ENCODE results near the gene CFAP97D1.

Gene CFAP97D1

DNA sequence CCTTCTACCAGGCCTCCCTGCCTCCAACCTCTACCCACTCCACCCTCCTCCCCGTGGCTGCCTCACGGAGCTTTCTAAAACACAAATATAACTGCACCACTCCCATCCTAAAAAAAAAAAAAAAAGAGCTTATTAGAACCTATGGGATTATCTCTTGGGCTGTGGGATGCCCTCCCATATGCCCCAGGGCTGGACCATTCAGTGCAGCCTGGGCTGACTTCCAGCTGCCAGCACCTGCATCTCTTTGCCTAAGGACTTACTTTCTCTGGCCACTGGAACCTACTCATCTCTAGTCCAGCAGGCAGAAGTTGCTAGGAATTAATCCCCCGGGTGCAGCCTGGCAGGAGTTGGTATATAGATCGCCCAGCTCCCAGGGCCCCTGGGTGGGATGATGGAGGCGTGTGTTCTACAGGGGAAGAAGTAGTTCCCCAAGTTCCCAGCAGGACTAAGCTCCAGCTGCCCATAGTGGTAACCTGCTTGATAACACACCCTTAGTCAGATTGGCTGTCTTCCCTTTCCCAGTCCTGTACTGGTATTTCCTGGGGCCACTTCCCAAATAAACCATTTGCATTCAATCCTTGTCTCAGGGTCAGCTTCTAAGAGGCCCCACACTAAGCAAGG, 42.4 kb downstream of the CFAP97D1 start:
- FAIRE-seq (no peak), DNase-seq (ENCODE audit: insufficient read length, low spot score) (no peak)

DNA sequence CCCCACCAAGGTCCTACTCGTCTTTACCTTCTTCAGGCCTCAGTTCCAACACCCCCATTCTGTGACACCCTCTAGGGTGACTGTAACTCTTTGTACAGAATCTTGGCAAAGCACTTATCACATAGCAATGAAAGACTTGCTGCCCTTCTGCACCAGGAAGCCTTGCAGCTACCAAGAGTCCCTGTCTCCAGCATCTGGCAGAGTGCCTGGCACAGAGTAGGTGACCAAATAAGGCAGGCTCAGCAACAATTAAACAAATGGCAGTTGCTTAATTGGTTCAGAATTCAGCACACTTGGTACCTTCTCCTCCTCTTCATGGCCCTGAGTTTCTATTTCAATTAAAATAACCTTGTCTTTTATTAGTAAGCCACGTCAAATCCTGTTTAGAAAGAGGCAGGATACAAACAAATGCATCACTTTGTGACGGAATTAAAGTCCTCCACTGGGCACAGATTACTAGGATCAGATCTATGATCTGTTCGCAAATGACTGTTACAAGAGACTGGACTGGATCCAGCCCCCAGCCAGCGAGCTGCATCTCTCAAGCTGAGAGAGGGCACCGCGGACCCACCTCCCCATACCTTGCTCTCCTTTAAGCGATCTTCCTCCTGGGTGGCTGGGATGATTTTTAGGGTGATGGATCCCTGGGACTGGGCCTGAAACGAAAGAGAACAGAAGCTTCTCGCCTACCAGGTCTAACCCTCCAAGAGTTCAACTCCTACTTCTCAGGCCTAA, 43.3 kb downstream of the CFAP97D1 start:
- no peak for FAIRE-seq
- DNase-seq (ENCODE audit: insufficient read length, low spot score): no peak

DNA sequence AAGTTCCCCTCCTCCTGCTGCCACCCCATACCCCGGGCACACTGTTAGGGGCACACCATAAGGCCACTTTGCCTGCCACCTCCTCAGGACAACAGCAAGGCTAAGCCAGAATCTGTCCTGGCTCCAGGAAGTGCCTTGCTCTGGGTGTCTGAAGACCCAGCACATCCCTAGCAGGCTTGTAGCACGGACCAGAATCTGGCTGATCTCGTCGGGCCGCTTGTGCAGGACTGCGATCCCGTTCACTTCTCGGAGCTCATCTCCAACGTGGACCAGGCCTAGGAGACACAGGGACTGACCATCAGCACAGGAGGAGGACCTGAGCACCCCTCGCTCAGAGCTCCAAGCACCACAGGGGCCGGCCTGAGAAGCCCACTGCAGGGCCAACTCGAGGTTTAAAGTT, 45.3 kb downstream of the CFAP97D1 start:
- DNase-seq (ENCODE audit: insufficient read length, low spot score) (no peak), FAIRE-seq (no peak)

GRCh38 chr17:43826206-43826605, 46.0 kb downstream of the CFAP97D1 start:
- FAIRE-seq (no peak), DNase-seq (ENCODE audit: insufficient read length, low spot score) (no peak)

- DNase-seq (ENCODE audit: insufficient read length, low spot score) (no peak), FAIRE-seq (no peak)
These were observed 47.4 kb downstream of the CFAP97D1 start for GRCh38 chr17:43827596-43827995.

GRCh38 chr17:43829738-43830137, 49.5 kb downstream of the CFAP97D1 start:
- DNase-seq (ENCODE audit: insufficient read length, low spot score) (no peak), FAIRE-seq (no peak)

DNA sequence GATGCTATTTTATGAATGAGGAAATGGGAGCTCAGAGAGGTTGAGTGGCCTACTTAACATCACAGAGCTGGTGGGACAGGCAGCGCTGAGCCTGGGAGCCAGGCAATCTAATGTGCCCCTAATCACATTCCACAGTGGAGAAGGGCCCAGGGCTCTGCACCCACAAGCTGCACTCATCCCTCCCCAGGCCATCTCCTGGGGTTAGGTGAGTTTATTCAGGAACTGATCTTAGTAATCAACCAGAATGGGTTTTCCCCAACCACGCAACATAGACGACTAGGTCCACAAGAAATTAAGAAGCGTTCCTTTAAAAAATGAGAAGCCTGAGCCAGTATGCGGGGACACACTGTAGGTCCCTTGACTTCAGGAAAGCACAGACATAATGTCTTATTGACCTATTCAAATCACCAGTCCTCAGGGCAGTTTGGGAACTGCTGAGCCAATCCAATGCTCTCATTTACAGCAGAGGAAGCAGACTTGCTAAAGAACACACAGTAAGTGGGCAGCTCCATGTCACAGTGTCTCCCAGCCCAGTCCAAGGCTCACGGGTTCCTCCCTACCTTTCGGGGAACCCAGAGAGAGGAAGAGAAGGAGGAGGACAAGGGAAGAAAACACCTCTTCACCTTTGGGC, 50.4 kb downstream of the CFAP97D1 start:
- FAIRE-seq (no peak), DNase-seq (ENCODE audit: insufficient read length, low spot score) (no peak)

DNA sequence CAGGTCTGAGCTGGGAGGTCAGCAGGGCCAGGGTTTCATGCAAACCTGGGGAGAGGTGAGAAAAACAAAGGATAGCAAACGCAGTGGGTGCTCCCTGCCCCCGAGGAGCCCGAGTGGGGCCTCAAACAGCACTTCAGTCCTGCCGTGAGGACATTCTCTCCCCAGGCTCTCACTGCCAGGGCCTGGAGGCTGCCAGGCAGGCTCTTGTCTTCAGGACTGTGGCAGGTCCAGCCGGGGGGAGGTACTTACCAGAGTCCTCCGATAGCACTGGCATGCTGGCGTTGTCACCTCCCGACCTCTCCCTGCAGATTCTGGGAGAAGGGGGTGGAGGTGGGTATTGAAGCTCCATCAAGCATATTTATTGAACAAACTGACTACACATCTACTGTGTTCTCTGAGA, 51.4 kb downstream of the CFAP97D1 start:
- FAIRE-seq: no peak
- no peak for DNase-seq (ENCODE audit: insufficient read length, low spot score)

DNA sequence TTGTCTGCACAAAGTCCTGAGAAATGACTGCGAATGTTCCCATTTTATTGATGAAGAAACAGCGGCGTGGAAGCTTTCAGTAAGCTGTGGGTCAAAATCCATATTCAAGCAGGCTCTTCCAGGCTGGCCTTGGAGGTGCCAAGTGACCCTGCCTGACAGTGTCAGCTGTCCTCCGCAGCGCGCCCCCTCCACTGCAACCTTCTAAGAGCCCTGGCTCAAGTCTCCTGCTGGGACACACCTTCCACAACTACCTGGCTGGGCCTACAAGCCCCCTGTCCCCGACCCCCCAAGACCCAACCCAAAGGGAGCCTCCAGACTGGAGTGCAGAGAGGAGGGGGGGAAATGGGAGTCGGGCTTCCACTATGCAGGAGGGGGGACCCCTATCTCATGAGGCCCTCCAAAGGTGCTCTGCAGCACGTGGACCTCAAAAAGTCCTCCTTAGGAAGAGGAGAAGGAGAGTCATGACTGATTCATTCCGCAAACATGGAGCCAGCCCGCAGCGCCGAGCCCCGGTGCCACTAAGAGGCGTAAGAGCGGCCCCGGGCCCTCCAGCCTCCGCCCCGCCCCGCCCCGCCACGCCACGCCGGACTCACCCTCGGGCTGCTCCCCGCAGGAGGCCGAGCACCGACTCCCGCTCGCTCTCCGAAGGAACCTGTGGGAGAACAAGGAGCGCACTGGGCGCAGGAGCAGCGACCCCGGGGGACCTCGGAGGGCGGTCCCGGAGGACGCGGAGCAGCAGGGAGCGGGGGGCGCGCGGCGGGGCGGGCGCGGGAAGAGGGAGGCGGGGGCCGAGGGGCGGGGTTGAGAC, 52.1 kb downstream of the CFAP97D1 start:
- no peak for DNase-seq (ENCODE audit: insufficient read length, low spot score)
- FAIRE-seq: no peak

DNA sequence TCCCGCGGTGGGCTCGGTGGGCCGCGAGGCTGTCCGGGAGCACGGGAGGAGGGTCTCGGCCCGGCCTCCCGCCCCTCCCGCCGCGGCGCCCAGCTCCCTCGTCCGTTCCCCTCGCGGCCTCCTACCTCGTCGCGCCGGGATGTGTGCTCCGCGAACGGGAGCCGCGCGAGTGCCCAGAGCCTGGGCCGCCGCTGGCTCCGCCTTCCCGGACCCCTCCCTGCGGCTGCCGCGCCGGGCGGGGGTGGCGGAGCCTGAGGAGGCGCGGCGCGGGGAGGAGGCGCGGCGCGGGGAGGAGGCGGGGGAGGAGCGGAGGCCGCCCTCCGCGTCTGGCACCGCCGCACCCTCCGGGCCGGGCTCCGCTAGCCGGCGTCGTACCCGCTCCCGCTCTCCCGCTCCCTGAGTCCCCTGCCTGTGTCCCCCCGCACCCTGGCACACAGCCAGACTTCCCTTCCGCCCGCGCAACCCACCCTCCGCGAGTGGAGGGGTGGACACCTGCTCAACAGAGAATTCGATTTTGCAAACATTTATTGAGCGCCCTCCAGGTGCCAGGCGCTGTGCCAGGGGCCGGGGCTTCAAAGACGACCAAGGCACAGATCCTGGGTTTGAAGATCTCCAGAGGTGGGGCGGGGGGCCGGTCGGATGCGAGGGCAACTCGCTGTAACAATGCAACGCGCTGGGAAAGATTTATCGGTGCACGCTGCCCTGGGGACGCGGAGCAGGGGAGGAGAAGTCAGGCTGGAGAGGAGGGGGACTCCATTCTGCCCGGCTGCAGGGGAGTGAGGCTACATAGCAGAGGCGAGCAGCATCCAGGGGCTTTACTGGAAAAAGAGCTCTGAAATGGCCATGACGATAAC, 53.0 kb downstream of the CFAP97D1 start, which contains the start of gene MPP3:
Gene MPP3, minus strand, starts transcription at position 171 of the 854 bp plus-strand sequence. CDS start 1,240 bp downstream, outside the sequence.
- no peak for DNase-seq (ENCODE audit: insufficient read length, low spot score)
- FAIRE-seq: no peak

- no peak for FAIRE-seq
These were observed 53.9 kb downstream of the CFAP97D1 start for GRCh38 chr17:43834106-43834505.

More at GRCh38 chr17:43834106-43834505, 53.9 kb downstream of the CFAP97D1 start:
- no peak for DNase-seq (ENCODE audit: insufficient read length, low spot score)
